Right lobe of liver (tissue), 6 donors: Measurements from ENCODE around the gene DYSF. TPM values are rescaled to one million over a fixed set of nuclear protein-coding genes. Genes with fewer than 3 reads are reported as not detected.

ENCODE experiments used
- ATAC-seq, 4 donors: fragments of 200-7000 bp; cut with Tn5 transposase; one replicate each; pipeline ENCODE4 v1.9.1; 2020; ENCODE audit warnings: mild to moderate bottlenecking in 4 of 4, moderate library complexity in 4 of 4
- DNase-seq, 3 donors: peaks; one replicate each; pipeline ENCODE4 v3.0.0-alpha.2; 2020
- H3K27ac ChIP-seq, 3 donors: fragments of 200-600 bp; one replicate each; pipeline ENCODE4 v1.8.0; 2022
- H3K27me3 ChIP-seq, 2 donors: fragments of 200-600 bp; one replicate each; pipeline ENCODE4 v1.8.0; 2022
- H3K36me3 ChIP-seq, 4 donors: fragments of 200-600 bp; sonication (generic) in 1 of 4; one replicate each; pipeline versions ENCODE4 v1.5.1 to v1.8.0; 2017 to 2022; ENCODE audit warnings: control low read depth in 1 of 4
- H3K4me1 ChIP-seq, 4 donors: fragments of 200-600 bp; sonication (generic) in 1 of 4; one replicate each; pipeline versions ENCODE4 v1.5.1 to v1.8.0; 2017 to 2022; ENCODE audit warnings: control low read depth in 1 of 4
- H3K4me3 ChIP-seq, 3 donors: fragments of 200-600 bp; one replicate each; pipeline ENCODE4 v1.8.0; 2022
- H3K9me3 ChIP-seq, 4 donors: fragments of 200-600 bp; sonication (generic) in 1 of 4; one replicate each; pipeline versions ENCODE4 v1.5.1 to v1.8.0; 2017 to 2022; ENCODE audit warnings: control low read depth in 1 of 4
- POLR2A ChIP-seq: fragments of 450-650 bp; IDR thresholded peaks from one replicate; pipeline ENCODE4 v1.6.1; 2017; ENCODE audit warnings: antibody characterized with exemption, mild to moderate bottlenecking
- WGBS: methylation state at CpG from one replicate; pipeline ENCODE4 v1.1.6; 2018; ENCODE audit warnings: low coverage, low lambda C conversion rate; ENCODE audit not compliant: insufficient coverage; ENCODE audit errors: missing lambda C conversion rate; 5-methylcytosine and 5-hydroxymethylcytosine counted together
- intact Hi-C, 2 donors: fragments of 100-400 bp; cut with DNase I; formaldehyde crosslinking; loops; one replicate each; pipeline versions ENCODE4 v1.11.2 to v1.14.1; 2022
- total RNA-seq, 6 experiments: library from RNA; depleted of rRNA in 2 of 6; stranded (reverse); fragments of >200 nt in 2 of 6; fragmentation: NEBNext Ultra II Directional in 3 of 6; extraction: Animal tissue kit (Norgen Biotek cat#: 25700) in 3 of 6; gene quantifications; one replicate each; pipeline versions ENCODE4 v1.1.0 to v1.2.4, GENCODE V29; 2016 to 2023
- TF ChIP-seq, protein P1 (sequence below), 4 donors: fragments of 200-600 bp in 3 of 4; fragments of 450-650 bp in 1 of 4; IDR thresholded peaks; one replicate each; pipeline versions ENCODE4 v1.5.1 to v1.8.0; 2016 to 2022; ENCODE audit warnings: antibody characterized with exemption in 4 of 4, mild to moderate bottlenecking in 2 of 4
- donor health status: DM: no; HTN: yes; CAD: no.
- donor health status: DM: no; HTN: no; CAD: no.
- donor health status: DM: no; HTN: no; CAD: no.
- donor health status: DM: no; HTN: yes; CAD: no.
- donor health status: DM: no; HTN: yes; CAD: no.

DYSF gene
- total RNA-seq, 6 experiments from 2014 or later = 21.8 to 55.0 (median 32.9) TPM

DNA sequence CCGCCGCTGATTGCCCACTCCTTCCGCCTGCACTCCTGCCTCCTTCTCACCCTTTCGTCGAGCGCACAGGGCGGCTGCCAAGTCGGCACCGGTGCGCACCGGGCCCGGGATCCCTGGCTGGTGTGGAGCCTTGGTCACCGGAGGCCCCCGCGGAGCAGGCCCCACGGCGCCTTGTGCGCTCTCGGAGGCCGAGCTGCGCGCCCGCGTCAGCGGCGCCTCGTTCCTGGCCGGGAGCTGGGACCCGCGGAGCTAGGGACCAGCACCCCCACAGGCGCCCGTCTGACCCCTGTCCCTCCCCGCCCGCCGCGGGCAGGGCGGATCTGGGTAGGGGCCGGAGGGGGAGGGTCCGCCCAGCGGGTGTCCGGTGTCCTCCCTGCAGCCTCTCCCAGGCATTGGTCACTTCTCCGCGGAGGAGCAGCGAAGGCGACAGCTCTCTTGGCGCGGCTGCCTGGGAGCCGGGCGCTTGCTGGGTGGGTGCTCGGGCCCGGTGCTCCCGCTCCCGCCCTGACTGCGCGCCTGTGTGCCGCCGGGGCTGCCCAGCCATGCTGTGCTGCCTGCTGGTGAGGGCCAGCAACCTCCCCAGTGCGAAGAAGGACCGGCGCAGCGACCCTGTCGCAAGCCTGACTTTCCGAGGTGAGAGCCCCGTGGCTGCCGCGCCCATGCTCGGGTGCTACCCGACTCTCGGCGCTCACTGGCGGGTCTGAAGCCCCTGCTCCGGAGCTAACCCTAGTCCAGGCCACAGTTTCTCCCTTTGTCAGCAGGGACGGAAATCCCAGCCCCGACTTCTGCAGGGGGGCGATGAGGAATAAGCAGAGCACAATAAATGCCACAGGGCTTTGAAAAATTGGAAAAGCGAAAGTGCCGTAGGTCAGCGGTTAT is 13.2 kb downstream of the DYSF start:
- no peaks in the 10 kb centered on the region for H3K36me3 ChIP-seq
- TF ChIP-seq, protein P1, sequence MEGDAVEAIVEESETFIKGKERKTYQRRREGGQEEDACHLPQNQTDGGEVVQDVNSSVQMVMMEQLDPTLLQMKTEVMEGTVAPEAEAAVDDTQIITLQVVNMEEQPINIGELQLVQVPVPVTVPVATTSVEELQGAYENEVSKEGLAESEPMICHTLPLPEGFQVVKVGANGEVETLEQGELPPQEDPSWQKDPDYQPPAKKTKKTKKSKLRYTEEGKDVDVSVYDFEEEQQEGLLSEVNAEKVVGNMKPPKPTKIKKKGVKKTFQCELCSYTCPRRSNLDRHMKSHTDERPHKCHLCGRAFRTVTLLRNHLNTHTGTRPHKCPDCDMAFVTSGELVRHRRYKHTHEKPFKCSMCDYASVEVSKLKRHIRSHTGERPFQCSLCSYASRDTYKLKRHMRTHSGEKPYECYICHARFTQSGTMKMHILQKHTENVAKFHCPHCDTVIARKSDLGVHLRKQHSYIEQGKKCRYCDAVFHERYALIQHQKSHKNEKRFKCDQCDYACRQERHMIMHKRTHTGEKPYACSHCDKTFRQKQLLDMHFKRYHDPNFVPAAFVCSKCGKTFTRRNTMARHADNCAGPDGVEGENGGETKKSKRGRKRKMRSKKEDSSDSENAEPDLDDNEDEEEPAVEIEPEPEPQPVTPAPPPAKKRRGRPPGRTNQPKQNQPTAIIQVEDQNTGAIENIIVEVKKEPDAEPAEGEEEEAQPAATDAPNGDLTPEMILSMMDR (IDR thresholded peaks at IDR 0.05) = no peak
- TF ChIP-seq POLR2A = peak; percentile 33
- no peaks in the 10 kb centered on the region for H3K9me3 ChIP-seq
- DNase-seq (peak; percentile 77 to 79 (median 77)), ATAC-seq (peak; percentile 79 to 88 (median 82))
- H3K4me1 ChIP-seq = peaks cover 0 to 7% (median 2%) of the 10 kb centered on the region in 4 donors
- peak overlapping the region; percentile 56 to 87 (median 60) for H3K4me3 ChIP-seq
- 0% methylated on average over 18 of the region's 78 CpGs for WGBS
- peak overlapping the region; percentile 52 to 81 (median 56) for H3K27ac ChIP-seq
- H3K27me3 ChIP-seq = no peaks in the 10 kb centered on the region
- intact Hi-C loops = no loop called here

DNA sequence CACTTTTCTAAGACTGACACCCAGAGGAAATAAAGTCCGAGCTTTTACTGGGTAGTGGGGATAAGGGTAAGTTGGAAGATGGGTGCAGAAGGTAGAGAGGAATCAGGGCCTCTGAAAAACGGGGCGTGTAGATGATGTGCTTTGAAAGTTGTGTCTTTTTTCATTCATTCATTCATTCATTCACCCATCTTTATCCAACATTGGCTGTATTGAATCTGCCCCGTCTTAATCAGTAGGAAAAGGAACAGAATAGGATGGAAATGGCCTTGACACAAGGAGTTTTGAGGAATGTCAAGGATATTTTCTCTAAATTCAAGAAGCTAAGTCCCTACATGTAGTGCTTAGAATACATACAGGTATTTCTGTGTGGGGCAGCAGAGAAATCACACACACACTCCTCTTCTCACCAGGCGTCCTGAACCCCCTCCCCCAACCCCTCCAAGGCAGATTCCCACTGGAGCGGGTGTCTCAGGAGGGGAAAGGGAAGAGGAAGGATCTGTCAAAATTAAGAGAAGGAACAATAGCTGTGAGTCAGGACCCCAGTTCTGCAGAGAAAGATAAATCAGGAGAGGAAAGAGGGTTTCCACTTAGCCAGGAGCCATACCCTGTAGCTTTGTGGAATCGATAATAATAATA is 13.9 kb downstream of the DYSF start:
- Histone ChIP-seq H3K27ac (peak overlapping the region in 2 of 3 donors; percentile 52 to 81), H3K9me3 (no peaks in the 10 kb centered on the region), H3K4me1 (no peaks in the 10 kb centered on the region), H3K4me3 (peak overlapping the region; percentile 56 to 87 (median 60)), H3K27me3 (no peaks in the 10 kb centered on the region), H3K36me3 (no peaks in the 10 kb centered on the region)
- ATAC-seq (peak in 2 of 4 donors; percentile 20 to 33), DNase-seq (peak in 1 of 3 donors; percentile 43)
- intact Hi-C loops = no loop called here
- TF ChIP-seq POLR2A = no peak
- TF ChIP-seq, protein P1 (IDR thresholded peaks at IDR 0.05) = peak in 1 of 4 donors; percentile 21
- 13% methylated on average over 7 of the region's 7 CpGs for WGBS

DNA sequence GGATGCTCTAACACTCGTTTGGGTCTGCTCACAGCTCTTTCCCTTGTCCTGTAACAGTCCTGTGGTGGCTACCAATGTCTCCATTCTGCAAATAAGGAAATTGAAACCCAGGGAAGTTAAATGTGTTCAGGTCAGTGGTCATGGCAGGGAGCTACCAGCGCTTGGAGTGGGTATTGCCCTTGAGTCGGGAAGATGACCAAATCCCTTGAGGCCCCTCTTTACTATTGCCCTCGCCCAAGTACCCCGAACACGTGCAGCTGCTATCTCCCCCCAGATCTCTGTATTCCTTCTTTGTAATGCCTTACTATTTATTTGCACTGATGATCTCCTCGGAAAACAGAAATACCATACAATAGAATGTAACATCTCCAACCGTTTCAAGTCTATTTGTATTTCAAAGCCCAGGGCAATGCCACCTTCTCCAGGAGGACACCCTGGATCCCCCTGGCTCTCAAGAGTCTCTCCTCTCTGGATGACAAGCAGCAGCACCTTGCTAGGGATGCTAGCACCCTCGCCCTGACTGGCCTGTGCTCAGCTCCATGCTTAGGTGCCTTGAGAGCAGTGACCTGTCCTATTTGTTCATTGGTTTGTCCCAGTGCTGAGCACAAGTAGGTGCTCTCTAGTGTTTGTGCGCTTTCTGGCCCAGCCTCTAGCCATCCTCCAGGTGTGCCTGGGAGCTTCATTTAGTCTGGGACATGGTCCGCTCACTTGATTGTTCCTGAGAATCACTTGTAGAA is 15.1 kb downstream of the DYSF start:
- 73% methylated on average over 10 of the region's 11 CpGs for WGBS
- no peaks in the 10 kb centered on the region for H3K27me3 ChIP-seq
- H3K4me3 ChIP-seq = no peak overlapping the region
- H3K27ac ChIP-seq = no peak overlapping the region
- ATAC-seq (no peak), DNase-seq (no peak)
- no peaks in the 10 kb centered on the region for H3K36me3 ChIP-seq
- intact Hi-C loops = no loop called here
- no peaks in the 10 kb centered on the region for H3K4me1 ChIP-seq
- H3K9me3 ChIP-seq = no peaks in the 10 kb centered on the region
- TF ChIP-seq, protein P1 (IDR thresholded peaks at IDR 0.05) = no peak
- TF ChIP-seq POLR2A = no peak
